ENCODE data around the gene ALPL.

The ALPL gene

DNA sequence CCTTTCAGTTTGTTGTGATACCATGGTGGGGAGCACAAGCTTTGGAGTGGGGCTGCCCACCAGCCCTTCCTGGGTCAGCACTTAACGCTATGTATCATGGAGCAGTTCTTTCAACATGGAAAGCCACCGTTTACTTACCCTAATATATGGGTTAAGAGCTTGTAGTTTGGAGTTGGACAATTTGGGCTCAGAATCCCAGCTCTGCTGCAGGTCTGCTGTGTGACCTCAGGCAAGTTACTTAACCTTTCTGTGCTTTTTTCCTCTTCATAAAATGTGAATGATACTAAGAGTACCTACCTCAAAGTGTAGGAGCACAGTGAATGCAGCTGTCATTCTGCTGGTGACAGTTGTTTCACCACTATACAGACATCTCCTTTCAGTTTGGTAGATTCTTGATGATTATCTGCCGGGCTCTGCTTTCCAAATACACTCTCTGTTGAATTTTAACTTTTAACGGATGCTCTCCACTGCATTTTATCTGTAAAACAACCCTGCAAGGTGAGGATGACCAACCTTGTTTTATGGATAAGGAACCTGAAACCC, 23.8 kb downstream of the ALPL start:
- Histone ChIP-seq H3K27ac (ENCODE audit: low read length) (no peak overlapping the region), H3K4me3 (ENCODE audit: low read depth in 1 of 2, low read length in 2 of 2) (no peak overlapping the region), H3K36me3 (ENCODE audit: control insufficient read depth in 1 of 2, insufficient read depth in 2 of 2, low read length in 2 of 2) (no peaks in the 10 kb centered on the region), H3K9me3 (ENCODE audit: control insufficient read depth in 1 of 2, low read length in 2 of 2) (no peaks in the 10 kb centered on the region), H3K27me3 (ENCODE audit: low read depth, low read length) (no peaks in the 10 kb centered on the region), H3K4me1 (ENCODE audit: control insufficient read depth in 1 of 2, insufficient read depth in 2 of 2, low read length in 2 of 2) (peaks cover 0 to 7% of the 10 kb centered on the region in 2 donors)

DNA sequence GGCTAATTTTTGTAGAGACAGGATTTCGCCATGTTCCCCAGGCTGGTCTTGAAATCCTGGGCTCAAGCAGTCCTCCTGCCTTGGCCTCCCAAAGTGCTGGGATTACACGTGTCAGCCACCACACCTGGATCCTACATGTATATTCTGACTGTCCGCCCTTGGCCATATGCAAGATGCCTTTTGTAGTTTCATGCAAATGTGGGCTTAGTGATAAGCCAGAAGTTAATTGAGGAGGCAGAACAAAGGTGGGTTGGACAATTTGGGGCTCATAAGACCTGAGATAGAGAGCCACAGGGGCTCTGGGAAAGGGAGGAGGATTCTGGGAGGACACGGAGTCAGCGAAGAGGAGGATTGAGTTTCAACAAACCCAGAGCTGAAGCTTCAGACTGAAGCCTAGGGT, 24.9 kb downstream of the ALPL start:
- H3K27me3 ChIP-seq (ENCODE audit: low read depth, low read length) = no peaks in the 10 kb centered on the region
- H3K27ac ChIP-seq (ENCODE audit: low read length) = no peak overlapping the region
- H3K4me1 ChIP-seq (ENCODE audit: control insufficient read depth in 1 of 2, insufficient read depth in 2 of 2, low read length in 2 of 2) = peaks cover 0 to 7% of the 10 kb centered on the region in 2 donors
- H3K4me3 ChIP-seq (ENCODE audit: low read depth in 1 of 2, low read length in 2 of 2) = no peak overlapping the region
- H3K9me3 ChIP-seq (ENCODE audit: control insufficient read depth in 1 of 2, low read length in 2 of 2) = no peaks in the 10 kb centered on the region
- no peaks in the 10 kb centered on the region for H3K36me3 ChIP-seq (ENCODE audit: control insufficient read depth in 1 of 2, insufficient read depth in 2 of 2, low read length in 2 of 2)

DNA sequence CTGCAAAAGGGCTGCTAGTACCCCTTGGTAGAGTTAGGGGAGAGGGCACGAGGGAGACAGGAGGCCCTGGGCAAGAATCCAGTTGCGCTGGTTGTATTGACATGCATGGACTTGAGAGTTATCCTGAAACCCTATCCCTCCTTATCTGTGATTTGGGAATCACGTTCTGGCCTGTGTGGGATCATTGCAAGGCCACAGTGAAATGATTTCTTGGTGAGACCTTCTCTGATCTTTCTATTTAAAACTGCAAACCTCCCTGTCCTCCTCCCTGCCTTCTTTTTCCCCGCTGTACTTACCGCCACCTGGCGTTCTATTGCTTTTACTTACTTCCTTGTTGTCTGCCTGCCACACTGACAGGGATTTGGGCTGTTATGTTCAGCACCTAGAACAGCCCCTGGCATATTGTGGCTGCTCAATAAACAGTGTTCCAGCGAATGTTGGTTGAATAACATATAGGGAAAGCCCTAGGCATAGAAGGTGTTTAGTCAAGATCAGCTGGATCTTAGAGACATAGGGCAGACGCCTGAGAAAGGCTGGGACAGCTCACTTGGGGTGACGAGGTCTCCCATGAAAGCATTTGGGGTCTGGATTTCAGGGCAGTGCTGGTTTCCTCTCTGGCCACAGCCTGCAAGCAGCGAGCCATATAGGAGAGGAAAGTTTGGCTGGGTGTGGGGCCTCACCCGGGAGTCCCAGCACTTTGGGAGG, 25.6 kb downstream of the ALPL start:
- Histone ChIP-seq H3K27me3 (ENCODE audit: low read depth, low read length) (no peaks in the 10 kb centered on the region), H3K27ac (ENCODE audit: low read length) (no peak overlapping the region), H3K4me3 (ENCODE audit: low read depth in 1 of 2, low read length in 2 of 2) (no peak overlapping the region), H3K36me3 (ENCODE audit: control insufficient read depth in 1 of 2, insufficient read depth in 2 of 2, low read length in 2 of 2) (no peaks in the 10 kb centered on the region), H3K4me1 (ENCODE audit: control insufficient read depth in 1 of 2, insufficient read depth in 2 of 2, low read length in 2 of 2) (peaks cover 0 to 7% of the 10 kb centered on the region in 2 donors), H3K9me3 (ENCODE audit: control insufficient read depth in 1 of 2, low read length in 2 of 2) (no peaks in the 10 kb centered on the region)

DNA sequence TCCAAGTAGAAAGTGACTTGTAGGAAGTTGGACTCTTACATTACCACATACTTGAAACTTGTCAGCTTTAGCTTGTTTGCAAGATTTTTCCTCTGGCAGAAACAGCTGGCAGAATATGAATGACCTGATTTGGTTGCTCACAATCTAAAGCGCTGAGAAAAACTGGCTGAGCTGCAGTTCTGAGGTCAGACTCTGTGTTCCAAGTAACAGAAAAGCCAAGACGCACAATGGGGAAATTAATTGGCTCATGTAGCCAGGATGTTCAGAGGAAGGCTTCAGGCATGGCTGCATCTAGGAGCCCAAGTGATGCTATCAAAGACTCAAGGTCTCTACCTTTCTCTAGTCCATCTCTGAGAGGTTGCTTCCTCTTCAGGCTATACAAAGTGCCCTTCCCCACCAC, 27.0 kb downstream of the ALPL start:
- H3K27me3 ChIP-seq (ENCODE audit: low read depth, low read length) = no peaks in the 10 kb centered on the region
- H3K9me3 ChIP-seq (ENCODE audit: control insufficient read depth in 1 of 2, low read length in 2 of 2) = no peaks in the 10 kb centered on the region
- H3K4me1 ChIP-seq (ENCODE audit: control insufficient read depth in 1 of 2, insufficient read depth in 2 of 2, low read length in 2 of 2) = peaks cover 0 to 7% of the 10 kb centered on the region in 2 donors
- H3K4me3 ChIP-seq (ENCODE audit: low read depth in 1 of 2, low read length in 2 of 2) = no peak overlapping the region
- H3K27ac ChIP-seq (ENCODE audit: low read length) = no peak overlapping the region
- H3K36me3 ChIP-seq (ENCODE audit: control insufficient read depth in 1 of 2, insufficient read depth in 2 of 2, low read length in 2 of 2) = no peaks in the 10 kb centered on the region

DNA sequence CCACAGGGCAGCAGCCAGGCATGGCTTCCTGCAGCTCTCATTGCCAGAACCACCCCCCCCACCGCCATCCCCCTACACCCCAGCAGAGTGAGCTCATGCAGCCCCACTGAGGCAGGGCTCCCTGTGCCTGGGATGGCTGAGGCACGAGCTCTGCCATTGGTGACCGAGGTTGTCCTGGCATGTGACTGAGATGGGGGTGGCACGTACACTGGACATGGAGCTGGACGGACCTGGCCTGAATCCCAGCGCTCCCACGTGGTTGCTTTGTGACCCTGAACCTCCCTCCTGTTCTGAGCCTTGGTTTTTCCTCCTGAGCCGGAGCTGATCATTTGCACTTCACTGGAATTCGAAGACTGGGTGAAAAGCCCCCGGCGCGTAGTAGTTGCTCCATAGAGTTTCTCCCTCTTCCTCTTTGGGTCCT, 28.3 kb downstream of the ALPL start:
- no peak overlapping the region for H3K27ac ChIP-seq (ENCODE audit: low read length)
- H3K36me3 ChIP-seq (ENCODE audit: control insufficient read depth in 1 of 2, insufficient read depth in 2 of 2, low read length in 2 of 2) = no peaks in the 10 kb centered on the region
- H3K4me1 ChIP-seq (ENCODE audit: control insufficient read depth in 1 of 2, insufficient read depth in 2 of 2, low read length in 2 of 2) = peaks cover 0 to 12% of the 10 kb centered on the region in 2 donors
- no peaks in the 10 kb centered on the region for H3K27me3 ChIP-seq (ENCODE audit: low read depth, low read length)
- H3K9me3 ChIP-seq (ENCODE audit: control insufficient read depth in 1 of 2, low read length in 2 of 2) = no peaks in the 10 kb centered on the region
- no peak overlapping the region for H3K4me3 ChIP-seq (ENCODE audit: low read depth in 1 of 2, low read length in 2 of 2)

DNA sequence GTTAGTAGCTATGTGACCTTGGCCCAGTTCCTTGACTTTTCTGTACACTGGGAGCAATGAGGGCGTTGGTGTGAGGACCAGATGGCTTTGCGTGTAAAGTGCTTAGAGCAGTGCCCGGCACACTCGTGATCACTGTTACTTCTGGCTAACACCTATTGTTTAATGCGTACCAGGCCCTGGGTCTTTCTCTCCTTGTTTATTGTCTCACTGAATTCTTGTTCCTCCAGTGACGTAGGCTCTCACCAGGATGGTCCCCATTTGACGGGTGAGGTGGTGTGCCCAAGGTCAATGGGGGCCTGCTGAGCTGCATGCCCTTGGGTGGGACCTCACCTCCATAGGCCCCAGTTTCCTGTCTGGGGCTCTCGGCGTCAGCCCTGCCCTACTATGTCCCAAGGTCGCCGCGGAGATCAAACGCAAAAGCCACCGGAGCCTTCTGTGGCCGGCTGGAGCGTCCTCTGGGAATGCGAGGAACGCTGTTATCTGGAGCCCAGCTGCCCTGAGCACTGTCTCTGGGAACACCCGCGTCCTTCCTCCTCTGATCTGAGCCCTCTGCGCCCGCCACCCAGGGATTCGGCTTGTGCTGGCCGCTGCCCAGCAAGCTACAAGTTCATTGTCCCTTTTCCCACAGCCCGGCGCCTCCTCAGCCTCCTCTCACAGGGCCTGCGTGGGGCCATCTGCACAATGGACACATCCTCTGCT, 28.9 kb downstream of the ALPL start:
- H3K36me3 ChIP-seq (ENCODE audit: control insufficient read depth in 1 of 2, insufficient read depth in 2 of 2, low read length in 2 of 2) = no peaks in the 10 kb centered on the region
- peaks cover 0 to 12% of the 10 kb centered on the region in 2 donors for H3K4me1 ChIP-seq (ENCODE audit: control insufficient read depth in 1 of 2, insufficient read depth in 2 of 2, low read length in 2 of 2)
- H3K27me3 ChIP-seq (ENCODE audit: low read depth, low read length) = no peaks in the 10 kb centered on the region
- H3K4me3 ChIP-seq (ENCODE audit: low read depth in 1 of 2, low read length in 2 of 2) = no peak overlapping the region
- no peaks in the 10 kb centered on the region for H3K9me3 ChIP-seq (ENCODE audit: control insufficient read depth in 1 of 2, low read length in 2 of 2)
- no peak overlapping the region for H3K27ac ChIP-seq (ENCODE audit: low read length)

DNA sequence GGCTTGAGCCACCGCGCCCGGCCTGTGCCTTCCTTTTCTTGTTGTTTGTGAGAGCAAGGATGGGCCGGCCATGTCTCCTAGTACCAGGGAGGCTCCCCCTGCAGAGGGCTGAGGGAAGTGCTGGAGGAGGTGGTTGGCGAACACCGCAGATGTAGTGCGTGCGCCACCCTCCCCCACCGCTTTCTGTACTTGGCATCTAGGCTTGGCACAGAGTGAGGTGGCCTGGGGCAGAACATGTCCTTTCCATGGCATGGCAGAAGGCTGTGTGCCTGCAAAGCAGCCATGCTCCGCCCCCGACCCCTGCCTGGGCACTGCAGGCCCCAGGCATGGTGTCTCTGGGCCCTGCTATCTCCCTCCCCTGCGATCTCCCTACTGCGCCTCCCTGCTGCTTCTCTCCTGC, 30.7 kb downstream of the ALPL start:
- Histone ChIP-seq H3K36me3 (ENCODE audit: control insufficient read depth in 1 of 2, insufficient read depth in 2 of 2, low read length in 2 of 2) (no peaks in the 10 kb centered on the region), H3K27me3 (ENCODE audit: low read depth, low read length) (no peaks in the 10 kb centered on the region), H3K27ac (ENCODE audit: low read length) (no peak overlapping the region), H3K4me3 (ENCODE audit: low read depth in 1 of 2, low read length in 2 of 2) (no peak overlapping the region), H3K4me1 (ENCODE audit: control insufficient read depth in 1 of 2, insufficient read depth in 2 of 2, low read length in 2 of 2) (peaks cover 0 to 12% of the 10 kb centered on the region in 2 donors), H3K9me3 (ENCODE audit: control insufficient read depth in 1 of 2, low read length in 2 of 2) (no peaks in the 10 kb centered on the region)

DNA sequence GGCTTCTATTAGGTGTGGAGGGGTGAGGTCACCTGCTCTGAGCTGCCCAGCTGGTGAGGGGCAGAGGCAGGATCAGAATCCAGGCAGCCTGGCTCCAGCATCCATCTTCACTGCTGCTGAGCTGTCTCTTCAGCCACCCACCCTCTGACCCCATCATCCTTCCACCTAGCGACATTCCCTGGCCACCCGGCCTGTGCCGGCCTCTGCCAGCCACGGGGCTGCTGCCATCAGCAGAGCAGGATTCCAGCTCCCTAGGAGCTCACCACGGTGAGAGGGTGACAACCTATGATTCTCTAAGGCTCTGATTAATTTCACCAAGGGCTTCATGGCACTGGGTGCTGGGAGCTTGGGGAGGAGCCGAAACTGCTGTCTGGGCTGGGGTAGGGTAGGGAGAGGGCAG, 32.1 kb downstream of the ALPL start:
- H3K9me3 ChIP-seq (ENCODE audit: control insufficient read depth in 1 of 2, low read length in 2 of 2) = no peaks in the 10 kb centered on the region
- no peak overlapping the region for H3K4me3 ChIP-seq (ENCODE audit: low read depth in 1 of 2, low read length in 2 of 2)
- H3K27me3 ChIP-seq (ENCODE audit: low read depth, low read length) = no peaks in the 10 kb centered on the region
- H3K36me3 ChIP-seq (ENCODE audit: control insufficient read depth in 1 of 2, insufficient read depth in 2 of 2, low read length in 2 of 2) = no peaks in the 10 kb centered on the region
- H3K27ac ChIP-seq (ENCODE audit: low read length) = no peak overlapping the region
- H3K4me1 ChIP-seq (ENCODE audit: control insufficient read depth in 1 of 2, insufficient read depth in 2 of 2, low read length in 2 of 2) = peaks cover 0 to 12% of the 10 kb centered on the region in 2 donors

DNA sequence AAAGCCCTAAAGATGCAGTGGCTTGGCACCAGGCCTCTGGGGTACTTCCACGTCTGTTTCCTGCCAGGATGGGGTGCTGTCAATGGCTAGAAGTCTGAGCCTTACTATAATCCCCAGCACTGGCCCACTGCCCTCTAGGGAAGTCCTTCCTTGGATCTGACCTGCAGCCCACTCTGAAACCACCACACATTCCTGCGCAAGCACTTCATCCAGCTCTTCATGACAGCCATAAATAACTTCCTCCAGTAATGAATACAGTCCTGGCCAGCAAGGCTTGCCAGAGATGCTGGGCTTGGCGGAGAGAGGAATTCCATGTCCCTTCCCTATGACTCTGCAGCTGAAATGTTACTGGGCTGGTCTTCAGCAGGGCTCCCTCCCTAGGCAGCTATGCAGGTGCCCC, 32.6 kb downstream of the ALPL start:
- Histone ChIP-seq H3K4me1 (ENCODE audit: control insufficient read depth in 1 of 2, insufficient read depth in 2 of 2, low read length in 2 of 2) (peaks cover 0 to 12% of the 10 kb centered on the region in 2 donors), H3K36me3 (ENCODE audit: control insufficient read depth in 1 of 2, insufficient read depth in 2 of 2, low read length in 2 of 2) (no peaks in the 10 kb centered on the region), H3K4me3 (ENCODE audit: low read depth in 1 of 2, low read length in 2 of 2) (no peak overlapping the region), H3K27ac (ENCODE audit: low read length) (no peak overlapping the region), H3K27me3 (ENCODE audit: low read depth, low read length) (no peaks in the 10 kb centered on the region), H3K9me3 (ENCODE audit: control insufficient read depth in 1 of 2, low read length in 2 of 2) (no peaks in the 10 kb centered on the region)

DNA sequence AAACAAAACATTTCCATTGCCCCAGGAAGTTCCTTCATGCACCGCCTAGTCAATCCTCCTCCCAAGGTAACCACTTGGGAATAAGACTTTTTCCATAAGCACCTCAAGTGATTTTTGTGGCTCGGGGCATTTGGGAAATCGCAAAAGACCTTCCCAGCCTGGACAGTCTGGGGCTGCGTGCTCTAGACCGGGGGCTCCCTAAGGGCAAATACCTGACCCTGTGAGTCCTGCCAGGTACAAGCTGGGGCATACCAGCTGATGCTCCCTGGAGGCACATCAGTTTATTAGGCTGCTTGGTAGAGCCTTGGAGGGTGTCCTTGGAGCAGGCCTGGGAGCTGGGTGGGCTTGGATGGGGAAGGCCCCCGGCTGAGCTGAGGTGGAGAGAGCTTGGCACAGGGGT, 34.4 kb downstream of the ALPL start:
- Histone ChIP-seq H3K36me3 (ENCODE audit: control insufficient read depth in 1 of 2, insufficient read depth in 2 of 2, low read length in 2 of 2) (no peaks in the 10 kb centered on the region), H3K4me1 (ENCODE audit: control insufficient read depth in 1 of 2, insufficient read depth in 2 of 2, low read length in 2 of 2) (peaks cover 0 to 5% of the 10 kb centered on the region in 2 donors), H3K27me3 (ENCODE audit: low read depth, low read length) (no peaks in the 10 kb centered on the region), H3K27ac (ENCODE audit: low read length) (no peak overlapping the region), H3K9me3 (ENCODE audit: control insufficient read depth in 1 of 2, low read length in 2 of 2) (no peaks in the 10 kb centered on the region), H3K4me3 (ENCODE audit: low read depth in 1 of 2, low read length in 2 of 2) (no peak overlapping the region)

DNA sequence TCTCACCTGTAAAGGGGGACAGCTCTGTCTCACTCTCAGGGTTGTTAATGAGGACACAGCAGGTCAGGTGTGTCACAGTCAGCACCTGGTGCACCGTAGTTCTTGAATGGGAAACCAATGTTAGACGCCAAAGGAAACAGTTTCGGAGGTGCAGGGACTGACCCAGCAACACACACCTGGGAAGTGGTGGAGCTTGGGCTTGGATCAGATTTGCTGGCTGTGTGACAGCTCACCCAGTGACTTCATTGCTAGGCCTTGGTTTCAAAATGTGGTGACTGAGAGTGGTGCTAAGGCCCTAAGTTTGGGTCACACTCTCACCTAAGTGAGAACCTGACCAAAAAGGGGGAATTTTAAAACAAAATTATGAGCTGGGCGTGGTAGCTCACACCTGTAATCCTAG, 34.9 kb downstream of the ALPL start:
- no peaks in the 10 kb centered on the region for H3K27me3 ChIP-seq (ENCODE audit: low read depth, low read length)
- H3K9me3 ChIP-seq (ENCODE audit: control insufficient read depth in 1 of 2, low read length in 2 of 2) = no peaks in the 10 kb centered on the region
- H3K4me1 ChIP-seq (ENCODE audit: control insufficient read depth in 1 of 2, insufficient read depth in 2 of 2, low read length in 2 of 2) = peaks cover 0 to 5% of the 10 kb centered on the region in 2 donors
- no peaks in the 10 kb centered on the region for H3K36me3 ChIP-seq (ENCODE audit: control insufficient read depth in 1 of 2, insufficient read depth in 2 of 2, low read length in 2 of 2)
- no peak overlapping the region for H3K4me3 ChIP-seq (ENCODE audit: low read depth in 1 of 2, low read length in 2 of 2)
- H3K27ac ChIP-seq (ENCODE audit: low read length) = no peak overlapping the region

Data from muscle layer of duodenum (tissue), 2 donors.